ENCODE data around the gene DENND1A.

DENND1A gene

GRCh38 chr9:123542435-123543225 is 387.3 kb downstream of the DENND1A start:
- TF ChIP-seq CTCF (IDR thresholded peaks at IDR 0.05; ENCODE audit: control insufficient read depth, extremely low read depth, insufficient read depth) = no peak
- DNase-seq (ENCODE audit: low read depth) = no peak

GRCh38 chr9:123541411-123541810 is 388.5 kb downstream of the DENND1A start:
- no peak for TF ChIP-seq CTCF (IDR thresholded peaks at IDR 0.05; ENCODE audit: control insufficient read depth, extremely low read depth, insufficient read depth)
- no peak for DNase-seq (ENCODE audit: low read depth)
- H3K4me3 ChIP-seq (ENCODE audit: low read depth, low read length) = no peak overlapping the region

More at GRCh38 chr9:123542435-123543225, 387.3 kb downstream of the DENND1A start:
- no peak overlapping the region for H3K4me3 ChIP-seq (ENCODE audit: low read depth, low read length)

- TF ChIP-seq CTCF (IDR thresholded peaks at IDR 0.05; ENCODE audit: control insufficient read depth, extremely low read depth, insufficient read depth) = no peak
- DNase-seq (ENCODE audit: low read depth) = no peak
These were observed 389.5 kb downstream of the DENND1A start for GRCh38 chr9:123540457-123540856.

GRCh38 chr9:123537809-123538208 is 392.1 kb downstream of the DENND1A start:
- DNase-seq (ENCODE audit: low read depth) = no peak
- TF ChIP-seq CTCF (IDR thresholded peaks at IDR 0.05; ENCODE audit: control insufficient read depth, extremely low read depth, insufficient read depth) = no peak
- no peak overlapping the region for H3K4me3 ChIP-seq (ENCODE audit: low read depth, low read length)

More at GRCh38 chr9:123540457-123540856, 389.5 kb downstream of the DENND1A start:
- no peak overlapping the region for H3K4me3 ChIP-seq (ENCODE audit: low read depth, low read length)

- H3K4me3 ChIP-seq (ENCODE audit: low read depth, low read length) = no peak overlapping the region
- DNase-seq (ENCODE audit: low read depth) = no peak
- no peak for TF ChIP-seq CTCF (IDR thresholded peaks at IDR 0.05; ENCODE audit: control insufficient read depth, extremely low read depth, insufficient read depth)
These were observed 393.5 kb downstream of the DENND1A start for GRCh38 chr9:123536455-123536868.

GRCh38 chr9:123534336-123534735 is 395.6 kb downstream of the DENND1A start:
- no peak for DNase-seq (ENCODE audit: low read depth)
- no peak overlapping the region for H3K4me3 ChIP-seq (ENCODE audit: low read depth, low read length)
- TF ChIP-seq CTCF (IDR thresholded peaks at IDR 0.05; ENCODE audit: control insufficient read depth, extremely low read depth, insufficient read depth) = no peak

- no peak for DNase-seq (ENCODE audit: low read depth)
- no peak overlapping the region for H3K4me3 ChIP-seq (ENCODE audit: low read depth, low read length)
- no peak for TF ChIP-seq CTCF (IDR thresholded peaks at IDR 0.05; ENCODE audit: control insufficient read depth, extremely low read depth, insufficient read depth)
These were observed 399.7 kb downstream of the DENND1A start for GRCh38 chr9:123530244-123530643.

Measured in LNCaP clone FGC (cell line).